ENCODE measurements around the gene PARD3.

PARD3 gene

DNA sequence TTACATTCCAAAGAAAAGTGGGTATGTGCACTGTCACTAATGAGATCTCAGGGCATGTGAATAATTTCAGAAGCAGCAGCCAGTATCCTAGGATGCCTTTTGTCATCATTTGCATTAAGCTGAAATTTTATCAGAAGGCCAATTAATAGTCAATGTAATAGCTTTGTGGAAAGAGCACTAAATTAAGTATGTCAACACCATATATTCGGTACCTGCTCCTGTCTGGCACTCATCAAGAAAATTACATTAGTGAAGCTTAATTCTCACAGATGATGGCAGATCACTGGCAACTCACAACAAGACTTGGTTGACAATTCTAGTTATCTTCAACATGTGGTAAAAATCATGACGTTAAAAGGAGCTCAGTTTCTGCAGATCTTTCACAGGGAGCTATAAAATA, 271.4 kb downstream of the PARD3 start:
- peaks cover 28% of the 10 kb centered on the region for H3K79me2 ChIP-seq (ENCODE audit: insufficient read depth, low read length)
- no peak overlapping the region for H2AFZ ChIP-seq (ENCODE audit: low read length)
- TF ChIP-seq EZH2phosphoT487 (IDR thresholded peaks at IDR 0.05; ENCODE audit: borderline replicate concordance), result no peak

DNA sequence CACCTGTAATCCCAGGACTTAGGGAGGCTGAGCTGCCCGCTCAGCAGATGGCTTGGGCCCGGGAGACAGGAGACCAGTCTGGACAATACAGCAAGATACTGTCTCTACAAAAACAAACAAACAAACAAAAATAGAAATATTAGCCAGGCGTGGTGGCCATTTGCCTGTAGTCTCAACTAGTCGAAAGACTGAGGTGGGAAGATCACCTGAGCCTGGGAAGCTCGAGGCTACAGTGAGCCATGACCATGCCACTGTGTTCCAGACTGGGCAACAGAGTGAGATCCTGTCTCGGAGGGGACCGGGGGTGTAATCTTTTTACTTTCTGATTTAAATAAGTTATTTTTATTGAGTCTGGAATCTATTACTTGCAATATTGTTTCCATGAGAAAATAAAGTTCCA, 274.6 kb downstream of the PARD3 start:
- TF ChIP-seq, protein P1, sequence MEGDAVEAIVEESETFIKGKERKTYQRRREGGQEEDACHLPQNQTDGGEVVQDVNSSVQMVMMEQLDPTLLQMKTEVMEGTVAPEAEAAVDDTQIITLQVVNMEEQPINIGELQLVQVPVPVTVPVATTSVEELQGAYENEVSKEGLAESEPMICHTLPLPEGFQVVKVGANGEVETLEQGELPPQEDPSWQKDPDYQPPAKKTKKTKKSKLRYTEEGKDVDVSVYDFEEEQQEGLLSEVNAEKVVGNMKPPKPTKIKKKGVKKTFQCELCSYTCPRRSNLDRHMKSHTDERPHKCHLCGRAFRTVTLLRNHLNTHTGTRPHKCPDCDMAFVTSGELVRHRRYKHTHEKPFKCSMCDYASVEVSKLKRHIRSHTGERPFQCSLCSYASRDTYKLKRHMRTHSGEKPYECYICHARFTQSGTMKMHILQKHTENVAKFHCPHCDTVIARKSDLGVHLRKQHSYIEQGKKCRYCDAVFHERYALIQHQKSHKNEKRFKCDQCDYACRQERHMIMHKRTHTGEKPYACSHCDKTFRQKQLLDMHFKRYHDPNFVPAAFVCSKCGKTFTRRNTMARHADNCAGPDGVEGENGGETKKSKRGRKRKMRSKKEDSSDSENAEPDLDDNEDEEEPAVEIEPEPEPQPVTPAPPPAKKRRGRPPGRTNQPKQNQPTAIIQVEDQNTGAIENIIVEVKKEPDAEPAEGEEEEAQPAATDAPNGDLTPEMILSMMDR (conservative IDR thresholded peaks at IDR 0.05; ENCODE audit: low read length), result no peak
- TF ChIP-seq EZH2phosphoT487 (IDR thresholded peaks at IDR 0.05; ENCODE audit: borderline replicate concordance), result no peak
- Histone ChIP-seq H3K4me1 (ENCODE audit: insufficient read depth, low read length, poor library complexity, severe bottlenecking) (peaks cover 15% of the 10 kb centered on the region), H3K4me2 (ENCODE audit: low read depth, low read length, poor library complexity, severe bottlenecking) (no peak overlapping the region), H3K79me2 (ENCODE audit: insufficient read depth, low read length) (peaks cover 32% of the 10 kb centered on the region), H4K20me1 (ENCODE audit: insufficient read depth, low read length, poor library complexity, severe bottlenecking) (no peaks in the 10 kb centered on the region), H3K27me3 (ENCODE audit: insufficient read depth, low read length, poor library complexity, severe bottlenecking) (no peaks in the 10 kb centered on the region), H3K9me3 (ENCODE audit: insufficient read depth, low read depth, low read length) (no peaks in the 10 kb centered on the region), H2AFZ (ENCODE audit: low read length) (no peak overlapping the region), H3F3A (ENCODE audit: low read depth) (no peaks in the 10 kb centered on the region), H3K36me3 (ENCODE audit: insufficient read depth, low read length) (no peaks in the 10 kb centered on the region), H3K9me2 (replicated peaks; ENCODE audit: low read depth, low read length) (no peaks in the 10 kb centered on the region), H3K9ac (ENCODE audit: low read depth, low read length, poor library complexity, severe bottlenecking) (no peak overlapping the region), H3K4me3 (ENCODE audit: low read length, poor library complexity, severe bottlenecking) (no peak overlapping the region)

More for the DNA sequence above, 271.4 kb downstream of the PARD3 start:
- Histone ChIP-seq H3K4me2 (ENCODE audit: low read depth, low read length, poor library complexity, severe bottlenecking) (no peak overlapping the region), H3K4me3 (ENCODE audit: low read length, poor library complexity, severe bottlenecking) (no peak overlapping the region), H3K4me1 (ENCODE audit: insufficient read depth, low read length, poor library complexity, severe bottlenecking) (peaks cover 9% of the 10 kb centered on the region), H3K9ac (ENCODE audit: low read depth, low read length, poor library complexity, severe bottlenecking) (no peak overlapping the region), H3K9me3 (ENCODE audit: insufficient read depth, low read depth, low read length) (no peaks in the 10 kb centered on the region), H3K27me3 (ENCODE audit: insufficient read depth, low read length, poor library complexity, severe bottlenecking) (no peaks in the 10 kb centered on the region), H4K20me1 (ENCODE audit: insufficient read depth, low read length, poor library complexity, severe bottlenecking) (no peaks in the 10 kb centered on the region), H3K36me3 (ENCODE audit: insufficient read depth, low read length) (no peaks in the 10 kb centered on the region), H3K9me2 (replicated peaks; ENCODE audit: low read depth, low read length) (no peaks in the 10 kb centered on the region), H3F3A (ENCODE audit: low read depth) (no peaks in the 10 kb centered on the region)

DNA sequence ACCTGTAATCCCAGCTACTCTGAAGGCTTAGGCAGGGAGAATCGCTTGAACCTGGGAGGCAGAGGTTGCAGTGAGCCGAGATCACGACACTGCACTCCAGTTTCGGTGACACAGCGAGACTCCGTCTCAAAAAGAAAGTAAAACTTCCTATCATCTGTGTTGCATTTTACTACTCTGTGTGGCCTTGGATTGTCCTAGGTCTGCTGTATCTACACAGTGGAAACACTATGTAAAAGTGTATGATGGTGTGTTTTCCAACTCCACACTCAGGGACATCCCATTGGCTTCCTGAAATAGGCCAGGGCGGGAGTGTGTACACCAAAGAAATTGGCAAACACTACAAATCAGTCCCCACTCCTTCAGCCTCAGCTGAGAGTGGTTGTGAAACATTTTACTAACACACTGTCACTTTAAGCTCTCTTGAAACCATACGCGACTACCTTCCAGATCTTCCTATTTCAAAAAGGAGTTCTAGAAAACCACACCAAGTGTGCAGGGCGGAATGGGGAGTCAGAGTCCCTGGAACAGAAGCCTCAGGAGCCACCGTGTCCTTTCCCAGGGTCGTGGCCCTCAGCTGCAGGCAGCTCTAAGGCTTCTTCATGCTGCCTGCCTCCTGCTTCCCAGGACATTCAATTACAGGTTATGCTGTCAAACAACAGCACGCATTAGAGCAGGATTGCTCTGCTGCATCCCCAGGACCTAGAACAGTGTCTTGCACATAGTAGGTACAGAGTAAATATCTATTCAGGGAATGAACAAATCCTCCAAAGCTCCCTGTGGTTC, 275.4 kb downstream of the PARD3 start:
- H3K79me2 ChIP-seq (ENCODE audit: insufficient read depth, low read length), result peaks cover 29% of the 10 kb centered on the region
- no peaks in the 10 kb centered on the region for H3K9me3 ChIP-seq (ENCODE audit: insufficient read depth, low read depth, low read length)
- no peaks in the 10 kb centered on the region for H3K36me3 ChIP-seq (ENCODE audit: insufficient read depth, low read length)
- H3F3A ChIP-seq (ENCODE audit: low read depth), result no peaks in the 10 kb centered on the region
- no peak overlapping the region for H3K9ac ChIP-seq (ENCODE audit: low read depth, low read length, poor library complexity, severe bottlenecking)
- no peaks in the 10 kb centered on the region for H3K9me2 ChIP-seq (replicated peaks; ENCODE audit: low read depth, low read length)
- H4K20me1 ChIP-seq (ENCODE audit: insufficient read depth, low read length, poor library complexity, severe bottlenecking), result no peaks in the 10 kb centered on the region
- H3K4me2 ChIP-seq (ENCODE audit: low read depth, low read length, poor library complexity, severe bottlenecking), result no peak overlapping the region
- H3K27me3 ChIP-seq (ENCODE audit: insufficient read depth, low read length, poor library complexity, severe bottlenecking), result no peaks in the 10 kb centered on the region
- no peak for TF ChIP-seq EZH2phosphoT487 (IDR thresholded peaks at IDR 0.05; ENCODE audit: borderline replicate concordance)
- TF ChIP-seq, protein P1 (conservative IDR thresholded peaks at IDR 0.05; ENCODE audit: low read length), result no peak
- no peak overlapping the region for H2AFZ ChIP-seq (ENCODE audit: low read length)
- peaks cover 19% of the 10 kb centered on the region for H3K4me1 ChIP-seq (ENCODE audit: insufficient read depth, low read length, poor library complexity, severe bottlenecking)
- H3K4me3 ChIP-seq (ENCODE audit: low read length, poor library complexity, severe bottlenecking), result no peak overlapping the region

All from Loucy (cell line).